ENCODE data around the gene CDC27. TPM values are rescaled to one million over a fixed set of nuclear protein-coding genes. Genes with fewer than 3 reads are reported as not detected.

CDC27 gene
- total RNA-seq = 10 to 100 TPM; 83.3 to 89.6 TPM

GRCh38 chr17:47188876-47189731 lies at the start of gene CDC27:
Gene CDC27, minus strand, starts transcription at chr17:47189295. Its CDS starts 123 bp downstream, at chr17:47189172.

GRCh38 chr17:47208744-47209488 lies 19.8 kb upstream of the CDC27 start, which contains the start of gene MYL4:
Gene MYL4, plus strand, starts transcription at chr17:47209348. Its CDS starts 75 bp downstream, at chr17:47209423.

Other genes starting within 250 kb of the CDC27 start
- gene RPRML, start 210.0 kb downstream of the CDC27 start, total RNA-seq = not detected
- not detected for gene MYL4, start 20.1 kb upstream of the CDC27 start, total RNA-seq
- 10 to 100 TPM; 17.2 to 75.3 TPM for gene ITGB3, start 64.5 kb upstream of the CDC27 start, total RNA-seq
- 1 to 10 TPM in 1 of 2 donors, under 1 TPM in 1; 1.00 to 4.1 TPM for gene EFCAB13, start 134.7 kb upstream of the CDC27 start, total RNA-seq

Data from melanocyte of skin (primary cell).